K562 (cell line): ENCODE data around the gene KRT33A. TPM values are rescaled to one million over a fixed set of nuclear protein-coding genes. Genes with fewer than 3 reads are reported as not detected.

Experiments used
- ATAC-seq: fragments of 200-7000 bp; cut with Tn5 transposase; 3 replicates; pipeline ENCODE4 v1.9.1; 2020; ENCODE audit warnings: moderate library complexity
- BruUV-seq: library from RNA; stranded (reverse); fragments of 400-500 nt; replicated peaks from 2 replicates; lab custom pipeline; 2021; lab: Mats Ljungman, UMichigan
- CTCF ChIA-PET: fragments of 300-600 bp; formaldehyde crosslinking; extraction: SDS; loops from one replicate; lab custom pipeline; 2021; ENCODE audit warnings: low intra/inter-chr PET ratio; lab: Yijun Ruan, JAX
- POLR2A ChIA-PET: fragments of 300-600, 350-650 bp; sonication (Branson Sonifier 250); formaldehyde crosslinking; extraction: SDS; loops from one replicate; lab custom pipeline; 2021; ENCODE audit warnings: antibody characterized with exemption, inconsistent platforms; lab: Yijun Ruan, JAX
- DNase-seq, 4 experiments: peaks; one replicate each; pipeline versions ENCODE4 v3.0.0 to v3.0.0-alpha.2; 2011 to 2018; ENCODE audit warnings: low spot score in 3 of 4, mixed read lengths in 3 of 4; ENCODE audit errors: extremely low read depth in 1 of 4
- FAIRE-seq: peaks from 2 replicates; lab custom pipeline; 2011; peaks lifted over from hg19 to GRCh38; lab: Jason Lieb, UNC
- H2AFZ ChIP-seq: 2 replicates; pipeline ENCODE4 v1.6.0; 2011; ENCODE audit warnings: low read depth, low read length, control low read depth, inconsistent platforms
- H3K27ac ChIP-seq: fragments of 200-600 bp; 3 replicates; pipeline ENCODE4 v1.8.0; 2011; ENCODE audit warnings: low read depth, mild to moderate bottlenecking, control low read depth, inconsistent platforms, low read length, moderate library complexity, mixed read lengths; ENCODE audit errors: extremely low read depth
- H3K27me3 ChIP-seq, 2 experiments: fragments of 300-600 bp in 1 of 2; 2 replicates in 1 of 2; 3 replicates in 1 of 2; pipeline versions ENCODE4 v1.6.0 to v1.8.0; 2011; ENCODE audit warnings: inconsistent platforms in 2 of 2, low read length in 2 of 2, mild to moderate bottlenecking in 1 of 2, mixed read lengths in 1 of 2, moderate library complexity in 1 of 2; ENCODE audit not compliant: control insufficient read depth in 2 of 2, insufficient read depth in 2 of 2
- H3K36me3 ChIP-seq: fragments of 300-600 bp; 3 replicates; pipeline ENCODE4 v1.8.0; 2011; ENCODE audit warnings: mild to moderate bottlenecking, low read length, inconsistent platforms; ENCODE audit not compliant: control insufficient read depth, insufficient read depth
- H3K4me1 ChIP-seq, 2 experiments: fragments of 200-600 bp in 1 of 2; replicated peaks in 1 of 2; 2 replicates in 1 of 2; 3 replicates in 1 of 2; pipeline versions ENCODE4 v1.5.1 to v1.8.0; 2011; ENCODE audit warnings: inconsistent platforms in 2 of 2, low read length in 2 of 2, mild to moderate bottlenecking in 1 of 2, mixed read lengths in 1 of 2, moderate library complexity in 1 of 2; ENCODE audit not compliant: control insufficient read depth in 2 of 2, insufficient read depth in 2 of 2
- H3K4me2 ChIP-seq: 2 replicates; pipeline ENCODE4 v1.6.1; 2011; ENCODE audit warnings: low read length, control low read depth, inconsistent platforms, mixed read lengths; ENCODE audit not compliant: insufficient read depth
- H3K4me3 ChIP-seq: fragments of 200-600 bp; sonication (generic), shearing (Covaris generic); 2 replicates; pipeline ENCODE4 v1.5.1; 2016; ENCODE audit warnings: control low read depth, inconsistent platforms
- H3K79me2 ChIP-seq: fragments of 200-600 bp; 3 replicates; pipeline ENCODE4 v1.8.0; 2011; ENCODE audit warnings: low read length, inconsistent platforms; ENCODE audit not compliant: control insufficient read depth, insufficient read depth
- H3K9ac ChIP-seq, 2 experiments: 2 replicates each; pipeline versions ENCODE4 v1.6.0 to v1.6.1; 2011; ENCODE audit warnings: low read depth in 2 of 2, low read length in 2 of 2, control low read depth in 1 of 2, inconsistent platforms in 1 of 2, mild to moderate bottlenecking in 1 of 2, mixed read lengths in 1 of 2; ENCODE audit not compliant: insufficient read depth in 1 of 2
- H3K9me1 ChIP-seq: one replicate; pipeline ENCODE4 v1.6.0; 2011; ENCODE audit warnings: inconsistent platforms, mild to moderate bottlenecking, low read length, moderate library complexity; ENCODE audit not compliant: control insufficient read depth, insufficient read depth
- H3K9me3 ChIP-seq: replicated peaks from 2 replicates; pipeline ENCODE4 v1.5.1; 2011; ENCODE audit warnings: low read depth, low read length, inconsistent platforms; ENCODE audit not compliant: control insufficient read depth, insufficient read depth
- H4K20me1 ChIP-seq: replicated peaks from 2 replicates; pipeline ENCODE4 v1.6.1; 2011; ENCODE audit warnings: low read length, inconsistent platforms, mixed read lengths; ENCODE audit not compliant: control insufficient read depth, insufficient read depth
- CAMTA2 ChIP-seq: fragments of 250-450 bp; sonication (Bioruptor Pico); conservative IDR thresholded peaks from 2 replicates; pipeline ENCODE4 v1.5.1; 2022
- DDX20 ChIP-seq: fragments of 450-650 bp; IDR thresholded peaks from 2 replicates; pipeline ENCODE4 v1.6.1; 2016; ENCODE audit warnings: missing genetic modification characterization, low read depth, mild to moderate bottlenecking, missing compliant biosample characterization, moderate library complexity
- FOXK2 ChIP-seq, 2 experiments: fragments of 450-650 bp; IDR thresholded peaks in 1 of 2; conservative IDR thresholded peaks in 1 of 2; 2 replicates each; pipeline ENCODE4 v1.6.1; 2016; ENCODE audit warnings: low read depth in 2 of 2, mild to moderate bottlenecking in 1 of 2
- MBD2 ChIP-seq: sonication (generic); IDR thresholded peaks from 2 replicates; pipeline ENCODE4 v1.6.1; 2016; ENCODE audit warnings: low read depth, borderline replicate concordance
- MLX ChIP-seq, 2 experiments: fragments of 450-650 bp in 1 of 2; sonication (generic) in 1 of 2; formaldehyde crosslinking; conservative IDR thresholded peaks; 2 replicates each; pipeline versions ENCODE4 v1.4.0 to v1.8.1; 2020 to 2022; ENCODE audit warnings: mild to moderate bottlenecking in 1 of 2, missing genetic modification reagents in 1 of 2
- NUFIP1 ChIP-seq: fragments of 450-650 bp; IDR thresholded peaks from 2 replicates; pipeline ENCODE4 v1.6.1; 2018; ENCODE audit not compliant: partially characterized antibody
- RBFOX2 ChIP-seq: fragments of 200-400 bp; formaldehyde crosslinking; IDR thresholded peaks from 2 replicates; pipeline ENCODE4 v1.6.1; 2017; ENCODE audit warnings: low read depth, mild to moderate bottlenecking, low read length, moderate library complexity
- SETDB1 ChIP-seq: IDR thresholded peaks from one replicate; pipeline ENCODE4 v1.6.1; 2012; ENCODE audit warnings: low read length, control low read depth, inconsistent platforms
- SOX6 ChIP-seq: fragments of 450-650 bp; IDR thresholded peaks from 2 replicates; pipeline ENCODE4 v1.6.1; 2014; ENCODE audit warnings: mild to moderate bottlenecking
- ZNF133 ChIP-seq: fragments of 250-450 bp; sonication (Bioruptor Pico); IDR thresholded peaks from 2 replicates; pipeline ENCODE4 v1.4.0; 2020; ENCODE audit warnings: mild to moderate bottlenecking
- ZNF174 ChIP-seq: fragments of 250-450 bp; sonication (Bioruptor Pico); IDR thresholded peaks from 2 replicates; pipeline ENCODE4 v1.4.0; 2020; ENCODE audit warnings: mild to moderate bottlenecking
- ZNF444 ChIP-seq: fragments of 250-450 bp; sonication (Bioruptor Pico); IDR thresholded peaks from 2 replicates; pipeline ENCODE4 v1.4.0; 2020; ENCODE audit warnings: mild to moderate bottlenecking, moderate library complexity
- ZNF778 ChIP-seq: fragments of 450-650 bp; formaldehyde crosslinking; IDR thresholded peaks from 2 replicates; pipeline ENCODE4 v1.4.0; 2020; ENCODE audit warnings: mild to moderate bottlenecking, moderate library complexity
- ZNF830 ChIP-seq: fragments of 250-450 bp; sonication (Bioruptor Pico); IDR thresholded peaks from 2 replicates; pipeline ENCODE4 v1.5.0; 2021; ENCODE audit warnings: mild to moderate bottlenecking
- WGBS: fragments of 100-300 bp; shearing (Covaris generic); methylation state at CpG from one replicate; pipeline ENCODE4 v1.1.6; 2016; ENCODE audit warnings: low coverage, mixed read lengths; ENCODE audit not compliant: insufficient coverage; ENCODE audit errors: missing lambda C conversion rate; 5-methylcytosine and 5-hydroxymethylcytosine counted together
- in situ Hi-C: fragments of 300-500 bp; cut with MboI; formaldehyde crosslinking; loops from 4 replicates; pipeline ENCODE4 v1.15.0; 2018; ENCODE audit warnings: inconsistent platforms, mixed read lengths
- intact Hi-C: fragments of 100-400 bp; cut with micrococcal nuclease; formaldehyde crosslinking; loops from 2 replicates; pipeline ENCODE4 v1.14.2; 2022
- polyA plus RNA-seq, 8 experiments: library from polyadenylated mRNA; depleted of rRNA in 4 of 8; stranded (reverse) in 5 of 8; unstranded in 3 of 8; fragments of >200 nt; fragmentation: Nextera tagmentation in 2 of 8; fragmentation: Illumina TruSeq in 1 of 8; extraction: Ambion mirVana in 2 of 8; extraction: Trizol in 1 of 8; gene quantifications; 2 replicates each; pipeline versions ENCODE4 v1.2.1 to v1.2.3, GENCODE V29; 2011 to 2014; ENCODE audit warnings: inconsistent platforms in 1 of 8, missing spikeins in 1 of 8
- total RNA-seq, 7 experiments: library from RNA; depleted of rRNA in 6 of 7; stranded (reverse); fragments of >200 nt in 6 of 7; fragmentation: Illumina TruSeq in 2 of 7; extraction: Trizol in 2 of 7; gene quantifications; 2 replicates each; pipeline versions ENCODE4 v1.2.1 to v1.2.3, GENCODE V29; 2011 to 2021; ENCODE audit warnings: low replicate concordance in 1 of 7
- TF ChIP-seq, protein P1 (sequence below): fragments of 450-650 bp; conservative IDR thresholded peaks from 2 replicates; pipeline ENCODE4 v1.6.1; 2016; ENCODE audit warnings: missing genetic modification characterization, low read depth, mild to moderate bottlenecking, missing compliant biosample characterization, moderate library complexity
- TF ChIP-seq, protein P2 (sequence below): sonication (generic); formaldehyde crosslinking; IDR thresholded peaks from 2 replicates; pipeline ENCODE4 v1.8.0; 2022; ENCODE audit warnings: mild to moderate bottlenecking, missing genetic modification reagents

KRT33A gene
- total and polyA plus RNA-seq, 9 of the 15 experiments (the other 6 are each of a cell fraction or from before 2014, with no cell fraction given) = not detected

GRCh38 chr17:41301916-41302901 lies 48.4 kb downstream of the KRT33A start, which contains the start of gene KRTAP29-1:
Gene KRTAP29-1, minus strand, starts transcription at chr17:41302851. Its CDS starts 0 bp downstream, at chr17:41302851.
- ATAC-seq = no peak
- no peaks in the 10 kb centered on the region for H3K9me3 ChIP-seq
- no peak for DNase-seq
- FAIRE-seq = no peak
- TF ChIP-seq NUFIP1 (no peak), CAMTA2 (CRISPR knock-in tag) (no peak), ZNF778 (CRISPR knock-in tag) (no peak), RBFOX2 (no peak), DDX20 (tag) (no peak), MBD2 (no peak), ZNF133 (no peak), SETDB1 (no peak), ZNF444 (CRISPR knock-in tag) (no peak), FOXK2 (conservative IDR thresholded peaks at IDR 0.05 in 1 of 2, IDR thresholded peaks at IDR 0.05 in 1 of 2; ENCODE audit: low read depth in 2 of 2) (no peak), ZNF830 (no peak), MLX (CRISPR knock-in tag; conservative IDR thresholded peaks at IDR 0.05) (no peak), SOX6 (no peak), ZNF174 (no peak)
- TF ChIP-seq, protein P1, sequence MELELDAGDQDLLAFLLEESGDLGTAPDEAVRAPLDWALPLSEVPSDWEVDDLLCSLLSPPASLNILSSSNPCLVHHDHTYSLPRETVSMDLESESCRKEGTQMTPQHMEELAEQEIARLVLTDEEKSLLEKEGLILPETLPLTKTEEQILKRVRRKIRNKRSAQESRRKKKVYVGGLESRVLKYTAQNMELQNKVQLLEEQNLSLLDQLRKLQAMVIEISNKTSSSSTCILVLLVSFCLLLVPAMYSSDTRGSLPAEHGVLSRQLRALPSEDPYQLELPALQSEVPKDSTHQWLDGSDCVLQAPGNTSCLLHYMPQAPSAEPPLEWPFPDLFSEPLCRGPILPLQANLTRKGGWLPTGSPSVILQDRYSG (tag) = no peak
- TF ChIP-seq, protein P2, sequence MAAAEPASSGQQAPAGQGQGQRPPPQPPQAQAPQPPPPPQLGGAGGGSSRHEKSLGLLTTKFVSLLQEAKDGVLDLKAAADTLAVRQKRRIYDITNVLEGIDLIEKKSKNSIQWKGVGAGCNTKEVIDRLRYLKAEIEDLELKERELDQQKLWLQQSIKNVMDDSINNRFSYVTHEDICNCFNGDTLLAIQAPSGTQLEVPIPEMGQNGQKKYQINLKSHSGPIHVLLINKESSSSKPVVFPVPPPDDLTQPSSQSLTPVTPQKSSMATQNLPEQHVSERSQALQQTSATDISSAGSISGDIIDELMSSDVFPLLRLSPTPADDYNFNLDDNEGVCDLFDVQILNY (CRISPR knock-in tag) = no peak
- TF ChIP-seq, all 486 proteins: peak for 0
- ChIA-PET POLR2A (interaction anchor here (0.6 kb wide), 1 partner anchor 637 kb away, joined by 3 read pairs; the partner anchor contains the start of gene KRT222), CTCF (no interaction called here)
- H4K20me1 ChIP-seq = no peaks in the 10 kb centered on the region
- H3K4me2 ChIP-seq = no peak within 1 kb of the TSS
- no peak within 1 kb of the TSS for H3K27ac ChIP-seq
- in situ Hi-C loops = no loop called here
- under 1% methylated on average over 11 of the region's 11 CpGs for WGBS
- BruUV-seq = no TSS peak
- no peak within 1 kb of the TSS for H2AFZ ChIP-seq
- no peak within 1 kb of the TSS for H3K4me3 ChIP-seq
- H3K4me1 ChIP-seq = no peaks in the 10 kb centered on the region
- no peaks in the 10 kb centered on the region for H3K79me2 ChIP-seq
- H3K36me3 ChIP-seq = no peaks in the 10 kb centered on the region
- H3K9me1 ChIP-seq = no peaks in the 10 kb centered on the region
- intact Hi-C loops = no loop called here
- peaks cover 3 to 28% of the 10 kb centered on the region in 2 experiments; a peak in 3 of 5 replicates for H3K27me3 ChIP-seq
- no peak within 1 kb of the TSS for H3K9ac ChIP-seq
